ENCODE measurements around the gene UNC13C. TPM values are rescaled to one million over a fixed set of nuclear protein-coding genes. Genes with fewer than 3 reads are reported as not detected.

The UNC13C gene
- polyA plus RNA-seq, 1 donor from 2014 or later, result 4.0 TPM

DNA sequence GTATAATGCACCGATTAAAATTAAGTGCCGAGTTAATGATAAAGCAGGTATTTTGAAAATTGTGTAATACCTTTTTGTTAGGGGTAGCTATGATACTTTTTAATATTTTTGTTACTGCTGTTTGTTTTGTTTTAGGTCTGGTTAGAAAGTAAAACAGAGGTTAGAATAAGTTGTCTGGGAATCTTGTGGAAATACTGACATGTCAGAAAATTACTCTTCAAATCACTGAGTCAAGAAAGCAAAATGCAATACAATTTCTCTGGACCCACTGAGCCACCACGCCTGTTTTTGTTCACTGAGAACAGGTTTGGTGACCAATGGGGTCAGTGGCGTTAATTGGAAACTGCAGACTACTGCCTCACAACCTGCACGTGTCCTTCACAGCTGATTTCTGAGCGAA lies 601.6 kb downstream of the UNC13C start:
- Histone ChIP-seq H3K4me3 (ENCODE audit: low read length) (no peak overlapping the region), H3K9ac (ENCODE audit: low read length) (no peak overlapping the region), H3K9me2 (ENCODE audit: insufficient read depth, low read length) (no peaks in the 10 kb centered on the region), H4K20me1 (ENCODE audit: insufficient read depth) (no peaks in the 10 kb centered on the region), H3K9me3 (ENCODE audit: low read length) (no peaks in the 10 kb centered on the region), H2AFZ (ENCODE audit: low read depth, low read length) (no peak overlapping the region), H3K4me2 (ENCODE audit: low read length) (no peak overlapping the region), H3F3A (ENCODE audit: insufficient read depth, low read length, poor library complexity, severe bottlenecking) (no peaks in the 10 kb centered on the region), H3K27me3 (ENCODE audit: insufficient read depth, low read depth, low read length) (no peaks in the 10 kb centered on the region), H3K36me3 (ENCODE audit: insufficient read depth, low read length) (no peaks in the 10 kb centered on the region), H3K27ac (ENCODE audit: low read length) (no peak overlapping the region), H3K79me2 (replicated peaks; ENCODE audit: insufficient read depth, low read length) (no peaks in the 10 kb centered on the region)
- TF ChIP-seq POLR2AphosphoS5 (IDR thresholded peaks at IDR 0.05) (no peak), RAD21 (conservative IDR thresholded peaks at IDR 0.05) (no peak), EZH2 (IDR thresholded peaks at IDR 0.05; ENCODE audit: borderline replicate concordance, insufficient read depth, low read length, poor library complexity, severe bottlenecking) (no peak), TAF1 (IDR thresholded peaks at IDR 0.05; ENCODE audit: low read depth) (no peak), SMC3 (conservative IDR thresholded peaks at IDR 0.05; ENCODE audit: poor library complexity) (no peak), MXI1 (conservative IDR thresholded peaks at IDR 0.05; ENCODE audit: poor library complexity, severe bottlenecking) (no peak)
- TF ChIP-seq, protein P1, sequence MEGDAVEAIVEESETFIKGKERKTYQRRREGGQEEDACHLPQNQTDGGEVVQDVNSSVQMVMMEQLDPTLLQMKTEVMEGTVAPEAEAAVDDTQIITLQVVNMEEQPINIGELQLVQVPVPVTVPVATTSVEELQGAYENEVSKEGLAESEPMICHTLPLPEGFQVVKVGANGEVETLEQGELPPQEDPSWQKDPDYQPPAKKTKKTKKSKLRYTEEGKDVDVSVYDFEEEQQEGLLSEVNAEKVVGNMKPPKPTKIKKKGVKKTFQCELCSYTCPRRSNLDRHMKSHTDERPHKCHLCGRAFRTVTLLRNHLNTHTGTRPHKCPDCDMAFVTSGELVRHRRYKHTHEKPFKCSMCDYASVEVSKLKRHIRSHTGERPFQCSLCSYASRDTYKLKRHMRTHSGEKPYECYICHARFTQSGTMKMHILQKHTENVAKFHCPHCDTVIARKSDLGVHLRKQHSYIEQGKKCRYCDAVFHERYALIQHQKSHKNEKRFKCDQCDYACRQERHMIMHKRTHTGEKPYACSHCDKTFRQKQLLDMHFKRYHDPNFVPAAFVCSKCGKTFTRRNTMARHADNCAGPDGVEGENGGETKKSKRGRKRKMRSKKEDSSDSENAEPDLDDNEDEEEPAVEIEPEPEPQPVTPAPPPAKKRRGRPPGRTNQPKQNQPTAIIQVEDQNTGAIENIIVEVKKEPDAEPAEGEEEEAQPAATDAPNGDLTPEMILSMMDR (IDR thresholded peaks at IDR 0.05; ENCODE audit: poor library complexity, severe bottlenecking), result no peak
- TF ChIP-seq, protein P2, sequence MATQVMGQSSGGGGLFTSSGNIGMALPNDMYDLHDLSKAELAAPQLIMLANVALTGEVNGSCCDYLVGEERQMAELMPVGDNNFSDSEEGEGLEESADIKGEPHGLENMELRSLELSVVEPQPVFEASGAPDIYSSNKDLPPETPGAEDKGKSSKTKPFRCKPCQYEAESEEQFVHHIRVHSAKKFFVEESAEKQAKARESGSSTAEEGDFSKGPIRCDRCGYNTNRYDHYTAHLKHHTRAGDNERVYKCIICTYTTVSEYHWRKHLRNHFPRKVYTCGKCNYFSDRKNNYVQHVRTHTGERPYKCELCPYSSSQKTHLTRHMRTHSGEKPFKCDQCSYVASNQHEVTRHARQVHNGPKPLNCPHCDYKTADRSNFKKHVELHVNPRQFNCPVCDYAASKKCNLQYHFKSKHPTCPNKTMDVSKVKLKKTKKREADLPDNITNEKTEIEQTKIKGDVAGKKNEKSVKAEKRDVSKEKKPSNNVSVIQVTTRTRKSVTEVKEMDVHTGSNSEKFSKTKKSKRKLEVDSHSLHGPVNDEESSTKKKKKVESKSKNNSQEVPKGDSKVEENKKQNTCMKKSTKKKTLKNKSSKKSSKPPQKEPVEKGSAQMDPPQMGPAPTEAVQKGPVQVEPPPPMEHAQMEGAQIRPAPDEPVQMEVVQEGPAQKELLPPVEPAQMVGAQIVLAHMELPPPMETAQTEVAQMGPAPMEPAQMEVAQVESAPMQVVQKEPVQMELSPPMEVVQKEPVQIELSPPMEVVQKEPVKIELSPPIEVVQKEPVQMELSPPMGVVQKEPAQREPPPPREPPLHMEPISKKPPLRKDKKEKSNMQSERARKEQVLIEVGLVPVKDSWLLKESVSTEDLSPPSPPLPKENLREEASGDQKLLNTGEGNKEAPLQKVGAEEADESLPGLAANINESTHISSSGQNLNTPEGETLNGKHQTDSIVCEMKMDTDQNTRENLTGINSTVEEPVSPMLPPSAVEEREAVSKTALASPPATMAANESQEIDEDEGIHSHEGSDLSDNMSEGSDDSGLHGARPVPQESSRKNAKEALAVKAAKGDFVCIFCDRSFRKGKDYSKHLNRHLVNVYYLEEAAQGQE (IDR thresholded peaks at IDR 0.05; ENCODE audit: borderline replicate concordance), result no peak

DNA sequence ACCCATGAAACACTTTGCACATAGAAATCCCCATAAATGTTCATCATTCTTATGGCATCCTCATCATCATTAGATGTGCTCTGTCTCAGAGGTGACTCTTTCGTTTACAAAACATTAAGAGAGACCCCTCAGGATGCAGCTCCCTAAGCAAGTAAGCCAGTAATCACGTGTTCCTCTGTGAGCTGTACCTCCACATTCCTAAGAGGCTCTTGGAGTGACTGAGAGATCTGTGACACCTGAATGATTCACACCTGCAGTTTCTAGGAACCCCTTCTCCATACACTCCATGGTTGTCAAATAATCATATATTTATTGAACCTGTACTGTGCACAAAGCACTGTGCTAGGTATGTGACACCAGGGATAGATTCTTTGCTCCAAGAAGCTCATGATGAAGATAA lies 602.4 kb downstream of the UNC13C start:
- no peaks in the 10 kb centered on the region for H3K9me2 ChIP-seq (ENCODE audit: insufficient read depth, low read length)
- no peak overlapping the region for H3K27ac ChIP-seq (ENCODE audit: low read length)
- no peak for TF ChIP-seq POLR2AphosphoS5 (IDR thresholded peaks at IDR 0.05)
- TF ChIP-seq TAF1 (IDR thresholded peaks at IDR 0.05; ENCODE audit: low read depth), result no peak
- TF ChIP-seq SMC3 (conservative IDR thresholded peaks at IDR 0.05; ENCODE audit: poor library complexity), result no peak
- no peak for TF ChIP-seq RAD21 (conservative IDR thresholded peaks at IDR 0.05)
- TF ChIP-seq EZH2 (IDR thresholded peaks at IDR 0.05; ENCODE audit: borderline replicate concordance, insufficient read depth, low read length, poor library complexity, severe bottlenecking), result no peak
- no peak for TF ChIP-seq MXI1 (conservative IDR thresholded peaks at IDR 0.05; ENCODE audit: poor library complexity, severe bottlenecking)
- TF ChIP-seq EP300 (conservative IDR thresholded peaks at IDR 0.05; ENCODE audit: poor library complexity, severe bottlenecking), result no peak
- TF ChIP-seq, protein P2 (IDR thresholded peaks at IDR 0.05; ENCODE audit: borderline replicate concordance), result no peak
- TF ChIP-seq, protein P1 (IDR thresholded peaks at IDR 0.05; ENCODE audit: poor library complexity, severe bottlenecking), result no peak
- no peaks in the 10 kb centered on the region for H3K9me3 ChIP-seq (ENCODE audit: low read length)
- no peak overlapping the region for H3K4me2 ChIP-seq (ENCODE audit: low read length)
- no peak overlapping the region for H3K4me3 ChIP-seq (ENCODE audit: low read length)
- no peak overlapping the region for H2AFZ ChIP-seq (ENCODE audit: low read depth, low read length)
- no peak overlapping the region for H3K9ac ChIP-seq (ENCODE audit: low read length)
- no peaks in the 10 kb centered on the region for H3K79me2 ChIP-seq (replicated peaks; ENCODE audit: insufficient read depth, low read length)
- no peaks in the 10 kb centered on the region for H3F3A ChIP-seq (ENCODE audit: insufficient read depth, low read length, poor library complexity, severe bottlenecking)
- H3K27me3 ChIP-seq (ENCODE audit: insufficient read depth, low read depth, low read length), result no peaks in the 10 kb centered on the region
- no peaks in the 10 kb centered on the region for H4K20me1 ChIP-seq (ENCODE audit: insufficient read depth)
- no peaks in the 10 kb centered on the region for H3K36me3 ChIP-seq (ENCODE audit: insufficient read depth, low read length)

Measured in neural cell (in vitro differentiated cells).